ENCODE results near the gene GPR132.

- no peak for TF ChIP-seq POLR2A (IDR thresholded peaks at IDR 0.05)
- no peak for TF ChIP-seq CTCF (IDR thresholded peaks at IDR 0.05)
- no peak for TF ChIP-seq POLR2AphosphoS5 (IDR thresholded peaks at IDR 0.05; ENCODE audit: insufficient read depth in 1 of 2, low read depth in 1 of 2)
These were observed 1.2 kb upstream of the GPR132 start for GRCh38 chr14:105066240-105067071.

Data from vagina (tissue), 2 donors.